Measurements from ENCODE around the gene SLC35A1. TPM values are rescaled to one million over a fixed set of nuclear protein-coding genes. Genes with fewer than 3 reads are reported as not detected.

The SLC35A1 gene
- total RNA-seq, 1 donor from 2014 or later: 41.0 TPM

DNA sequence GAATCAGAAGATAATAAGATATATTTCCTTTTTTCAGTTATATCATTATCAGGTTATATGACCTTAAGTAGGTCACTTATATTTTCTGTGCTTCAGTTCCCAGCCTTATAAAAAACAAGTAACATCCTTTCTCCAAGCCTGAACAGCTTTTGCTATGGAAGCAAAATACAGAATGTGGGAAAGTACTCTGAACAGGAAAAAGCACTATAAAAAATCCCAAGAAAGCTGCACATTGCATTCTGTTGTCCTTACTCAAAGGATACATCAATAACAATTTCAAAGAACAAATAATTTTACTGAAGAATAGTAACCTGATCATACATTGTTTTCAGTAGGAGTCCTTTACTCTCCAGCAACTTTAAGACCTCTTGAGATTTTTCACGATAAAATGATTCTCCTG lies 56.4 kb downstream of the SLC35A1 start:
- intact Hi-C loops (cut with DNase I): no loop called here
- Histone ChIP-seq H3K36me3 (peaks cover 48% of the 10 kb centered on the region), H3K9me3 (no peaks in the 10 kb centered on the region), H3K27me3 (ENCODE audit: low read depth) (no peaks in the 10 kb centered on the region), H3K4me1 (no peaks in the 10 kb centered on the region), H3K4me3 (no peak overlapping the region), H3K27ac (no peak overlapping the region)
- no peak for ATAC-seq
- DNase-seq: no peak
- no peak for TF ChIP-seq CTCF (IDR thresholded peaks at IDR 0.05)

DNA sequence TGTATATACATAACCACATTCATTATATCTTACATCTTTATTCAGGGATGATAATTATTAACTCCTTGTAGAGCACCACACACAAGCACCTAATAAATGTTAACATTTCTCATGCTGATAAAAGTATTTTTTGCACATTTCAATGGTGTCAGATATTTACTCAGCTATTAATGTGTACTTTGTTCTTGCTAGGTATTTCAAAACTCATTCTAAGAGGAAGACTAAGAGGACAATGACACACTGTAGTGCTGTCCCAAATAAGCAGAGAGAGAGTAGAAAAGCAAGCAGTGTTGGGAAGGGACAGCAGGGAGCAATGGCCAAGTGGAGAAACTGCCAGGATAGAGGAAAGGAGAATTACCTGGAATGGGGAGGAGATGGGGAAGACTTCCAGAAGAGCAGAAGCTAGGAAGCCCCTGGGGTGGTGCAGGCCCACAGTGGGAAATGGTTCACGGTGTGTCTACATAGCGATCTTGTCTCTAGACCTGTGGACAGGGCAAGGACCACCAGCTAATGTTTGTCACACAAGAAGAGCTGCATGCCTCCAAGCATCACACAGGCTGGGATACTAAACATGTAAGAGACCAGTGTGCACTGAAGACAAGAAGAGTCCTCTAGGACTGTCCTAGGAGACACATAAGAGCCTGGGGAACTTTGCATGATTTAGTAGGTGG lies 61.7 kb downstream of the SLC35A1 start:
- Histone ChIP-seq H3K9me3 (no peaks in the 10 kb centered on the region), H3K4me3 (no peak overlapping the region), H3K36me3 (peaks cover 31% of the 10 kb centered on the region), H3K27me3 (ENCODE audit: low read depth) (no peaks in the 10 kb centered on the region), H3K4me1 (no peaks in the 10 kb centered on the region), H3K27ac (no peak overlapping the region)
- no peak for DNase-seq
- intact Hi-C loops (cut with DNase I): no loop called here
- peak; percentile 15 to 32 for ATAC-seq
- no peak for TF ChIP-seq CTCF (IDR thresholded peaks at IDR 0.05)

DNA sequence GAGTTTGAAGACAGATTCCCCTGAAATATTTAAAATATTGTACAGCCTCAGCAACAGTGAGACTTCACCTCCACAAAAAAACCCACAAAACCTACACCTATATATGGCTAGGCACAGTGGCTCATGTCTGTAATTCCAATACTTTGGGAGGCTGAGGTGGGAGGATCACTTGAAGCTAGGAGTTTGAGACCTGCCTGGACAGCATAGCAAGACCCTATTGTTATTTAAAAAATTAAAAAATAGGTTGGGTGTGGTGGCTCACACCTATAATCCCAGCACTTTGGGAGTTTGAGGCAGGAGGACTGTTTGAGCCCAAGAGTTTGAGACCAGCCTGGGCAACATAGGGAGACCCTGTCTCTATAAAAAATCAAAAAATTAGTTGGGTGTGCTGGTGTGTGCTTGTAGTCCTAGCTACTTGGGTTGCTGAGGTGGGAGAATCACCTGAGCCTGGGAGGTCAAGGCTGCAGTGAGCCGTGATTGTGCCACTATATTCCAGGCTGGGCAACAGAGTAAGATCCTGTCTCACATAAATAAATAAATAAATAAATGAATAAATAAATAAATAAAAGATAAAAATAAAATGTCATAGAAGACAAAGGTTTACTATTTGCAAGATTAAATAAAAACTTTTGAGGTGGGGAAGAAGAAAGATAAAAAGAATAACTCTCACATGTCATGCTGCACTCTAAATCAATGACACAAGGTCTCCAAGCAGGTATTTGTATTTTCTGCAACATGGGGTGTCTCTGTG lies 65.9 kb downstream of the SLC35A1 start:
- Histone ChIP-seq H3K27me3 (ENCODE audit: low read depth) (no peaks in the 10 kb centered on the region), H3K27ac (no peak overlapping the region), H3K9me3 (no peaks in the 10 kb centered on the region), H3K36me3 (peaks cover 39% of the 10 kb centered on the region), H3K4me1 (peaks cover 5% of the 10 kb centered on the region), H3K4me3 (no peak overlapping the region)
- ATAC-seq (no peak), DNase-seq (no peak)
- intact Hi-C loops (cut with DNase I): no loop called here
- TF ChIP-seq CTCF (IDR thresholded peaks at IDR 0.05): no peak

GRCh38 chr6:87539554-87539953 lies 66.8 kb downstream of the SLC35A1 start:
- TF ChIP-seq CTCF (IDR thresholded peaks at IDR 0.05): no peak
- ATAC-seq: no peak
- Histone ChIP-seq H3K27me3 (ENCODE audit: low read depth) (no peaks in the 10 kb centered on the region), H3K36me3 (peaks cover 48% of the 10 kb centered on the region), H3K4me3 (no peak overlapping the region), H3K9me3 (no peaks in the 10 kb centered on the region), H3K4me1 (peaks cover 5% of the 10 kb centered on the region), H3K27ac (no peak overlapping the region)
- DNase-seq: no peak
- intact Hi-C loops (cut with DNase I): no loop called here

GRCh38 chr6:87540539-87540938 lies 67.8 kb downstream of the SLC35A1 start:
- ATAC-seq: peak in 1 of 2 donors; percentile 16
- Histone ChIP-seq H3K4me1 (peaks cover 5% of the 10 kb centered on the region), H3K27me3 (ENCODE audit: low read depth) (no peaks in the 10 kb centered on the region), H3K27ac (peak overlapping the region; percentile 59), H3K36me3 (peaks cover 58% of the 10 kb centered on the region), H3K9me3 (no peaks in the 10 kb centered on the region), H3K4me3 (no peak overlapping the region)
- intact Hi-C loops (cut with DNase I): no loop called here
- no peak for DNase-seq
- no peak for TF ChIP-seq CTCF (IDR thresholded peaks at IDR 0.05)

All from lower lobe of right lung (tissue), 2 donors.